Activated naive CD8-positive, alpha-beta T cell treated with anti-CD3 and anti-CD28 coated beads, Interleukin-2, amount 10 ng/mL, durations not matched to agents 7 days and 5 days (primary cell): ENCODE results near the gene ARRDC4. TPM values are rescaled to one million over a fixed set of nuclear protein-coding genes. Genes with fewer than 3 reads are reported as not detected.

Source experiments
- ATAC-seq: fragments of 150-1000 bp; cut with Tn5 transposase; one replicate; pipeline ENCODE4 v1.10.0; 2021; ENCODE audit warnings: low read depth, moderate library complexity
- POLR2A ChIA-PET: fragments of 350-600 bp; sonication (Branson Sonifier 250); formaldehyde crosslinking; loops from one replicate; lab custom pipeline; 2021; ENCODE audit warnings: antibody characterized with exemption; lab: Charles Lee
- DNase-seq: peaks from one replicate; pipeline ENCODE4 v3.0.0; 2021
- H3K27ac Mint-ChIP-seq: one replicate; pipeline ENCODE4 v1.8.0; 2022; ENCODE audit warnings: mild to moderate bottlenecking, mixed read lengths
- H3K27me3 Mint-ChIP-seq: one replicate; pipeline ENCODE4 v1.8.0; 2022; ENCODE audit warnings: mild to moderate bottlenecking, moderate library complexity, mixed read lengths
- H3K36me3 Mint-ChIP-seq: one replicate; pipeline ENCODE4 v1.8.0; 2021; ENCODE audit warnings: mild to moderate bottlenecking, mixed read lengths
- H3K4me1 Mint-ChIP-seq: one replicate; pipeline ENCODE4 v1.8.0; 2021; ENCODE audit warnings: mixed read lengths
- H3K4me3 Mint-ChIP-seq: one replicate; pipeline ENCODE4 v1.8.0; 2022; ENCODE audit warnings: mild to moderate bottlenecking, moderate library complexity, mixed read lengths
- H3K9me3 Mint-ChIP-seq: one replicate; pipeline ENCODE4 v1.8.0; 2021; ENCODE audit warnings: mixed read lengths
- total RNA-seq, 2 experiments: library from RNA; stranded (reverse); gene quantifications; one replicate each; pipeline ENCODE4 v1.2.3, GENCODE V29; 2021

ARRDC4 gene
- 1 to 10 TPM in 1 of 2 experiments, under 1 TPM in 1; 0.94 to 1.2 TPM for total RNA-seq

- DNase-seq, result peak; percentile 95
- H3K4me1 Mint-ChIP-seq, result peaks cover 13% of the 10 kb centered on the region
- peak; percentile 97 for ATAC-seq
- H3K27me3 Mint-ChIP-seq, result peaks cover 4% of the 10 kb centered on the region
- POLR2A ChIA-PET, result no interaction called here
- H3K9me3 Mint-ChIP-seq, result peaks cover 1% of the 10 kb centered on the region
- no peaks in the 10 kb centered on the region for H3K36me3 Mint-ChIP-seq
- H3K27ac Mint-ChIP-seq, result peak within 1 kb of the TSS; percentile 66
- peak within 1 kb of the TSS; percentile 74 for H3K4me3 Mint-ChIP-seq
Observed at GRCh38 chr15:97960364-97961066, at the start of gene ARRDC4. ARRDC4 (plus strand) TSS chr15:97960703; CDS start chr15:97960862, 159 bp downstream.

- Mint-ChIP-seq H3K36me3 (no peaks in the 10 kb centered on the region), H3K27ac (no peak overlapping the region), H3K27me3 (peaks cover 10% of the 10 kb centered on the region), H3K9me3 (no peaks in the 10 kb centered on the region), H3K4me1 (no peaks in the 10 kb centered on the region), H3K4me3 (no peak overlapping the region)
- ATAC-seq (no peak), DNase-seq (no peak)
- POLR2A ChIA-PET, result no interaction called here
Observed at GRCh38 chr15:97914711-97915110, 45.8 kb upstream of the ARRDC4 start.

GRCh38 chr15:97915261-97915660, 45.2 kb upstream of the ARRDC4 start:
- Mint-ChIP-seq H3K27ac (no peak overlapping the region), H3K9me3 (no peaks in the 10 kb centered on the region), H3K36me3 (no peaks in the 10 kb centered on the region), H3K4me1 (no peaks in the 10 kb centered on the region), H3K27me3 (peaks cover 10% of the 10 kb centered on the region), H3K4me3 (no peak overlapping the region)
- ATAC-seq (no peak), DNase-seq (no peak)
- POLR2A ChIA-PET, result no interaction called here

GRCh38 chr15:97921296-97921865, 39.1 kb upstream of the ARRDC4 start:
- no peaks in the 10 kb centered on the region for H3K4me1 Mint-ChIP-seq

GRCh38 chr15:97929456-97930229, 30.9 kb upstream of the ARRDC4 start:
- H3K4me3 Mint-ChIP-seq, result no peak overlapping the region
- H3K36me3 Mint-ChIP-seq, result no peaks in the 10 kb centered on the region
- ATAC-seq (no peak), DNase-seq (no peak)
- no peak overlapping the region for H3K27ac Mint-ChIP-seq
- POLR2A ChIA-PET, result no interaction called here
- H3K4me1 Mint-ChIP-seq, result no peaks in the 10 kb centered on the region
- H3K9me3 Mint-ChIP-seq, result peaks cover 5% of the 10 kb centered on the region
- H3K27me3 Mint-ChIP-seq, result no peaks in the 10 kb centered on the region

More at GRCh38 chr15:97921296-97921865, 39.1 kb upstream of the ARRDC4 start:
- H3K36me3 Mint-ChIP-seq, result no peaks in the 10 kb centered on the region
- no peak for ATAC-seq
- H3K9me3 Mint-ChIP-seq, result peaks cover 2% of the 10 kb centered on the region
- H3K4me3 Mint-ChIP-seq, result no peak overlapping the region
- no peak overlapping the region for H3K27ac Mint-ChIP-seq
- no peaks in the 10 kb centered on the region for H3K27me3 Mint-ChIP-seq
- DNase-seq, result no peak
- POLR2A ChIA-PET, result no interaction called here

GRCh38 chr15:97930230-97930629, 30.3 kb upstream of the ARRDC4 start:
- Mint-ChIP-seq H3K27ac (no peak overlapping the region), H3K9me3 (peaks cover 5% of the 10 kb centered on the region), H3K4me3 (no peak overlapping the region), H3K36me3 (no peaks in the 10 kb centered on the region), H3K4me1 (no peaks in the 10 kb centered on the region), H3K27me3 (no peaks in the 10 kb centered on the region)
- ATAC-seq (no peak), DNase-seq (no peak)
- POLR2A ChIA-PET, result no interaction called here

GRCh38 chr15:97931314-97931713, 29.2 kb upstream of the ARRDC4 start:
- DNase-seq, result no peak
- POLR2A ChIA-PET, result no interaction called here
- no peaks in the 10 kb centered on the region for H3K27me3 Mint-ChIP-seq
- no peak for ATAC-seq
- H3K4me3 Mint-ChIP-seq, result no peak overlapping the region
- H3K9me3 Mint-ChIP-seq, result peaks cover 5% of the 10 kb centered on the region
- H3K4me1 Mint-ChIP-seq, result no peaks in the 10 kb centered on the region
- H3K36me3 Mint-ChIP-seq, result no peaks in the 10 kb centered on the region
- H3K27ac Mint-ChIP-seq, result no peak overlapping the region

- no peak overlapping the region for H3K4me3 Mint-ChIP-seq
- no peaks in the 10 kb centered on the region for H3K4me1 Mint-ChIP-seq
- no peaks in the 10 kb centered on the region for H3K36me3 Mint-ChIP-seq
- DNase-seq, result no peak
- peaks cover 5% of the 10 kb centered on the region for H3K9me3 Mint-ChIP-seq
- ATAC-seq, result no peak
- no peaks in the 10 kb centered on the region for H3K27me3 Mint-ChIP-seq
- H3K27ac Mint-ChIP-seq, result no peak overlapping the region
- POLR2A ChIA-PET, result no interaction called here
Observed at GRCh38 chr15:97933589-97933988, 26.9 kb upstream of the ARRDC4 start.

- no peak for DNase-seq
- H3K27ac Mint-ChIP-seq, result no peak overlapping the region
- H3K4me1 Mint-ChIP-seq, result no peaks in the 10 kb centered on the region
- POLR2A ChIA-PET, result no interaction called here
- no peaks in the 10 kb centered on the region for H3K27me3 Mint-ChIP-seq
- no peaks in the 10 kb centered on the region for H3K9me3 Mint-ChIP-seq
- no peak for ATAC-seq
- H3K4me3 Mint-ChIP-seq, result no peak overlapping the region
- H3K36me3 Mint-ChIP-seq, result no peaks in the 10 kb centered on the region
Observed at GRCh38 chr15:97940993-97941392, 19.5 kb upstream of the ARRDC4 start.

- H3K4me3 Mint-ChIP-seq, result no peak overlapping the region
- no peak overlapping the region for H3K27ac Mint-ChIP-seq
- H3K27me3 Mint-ChIP-seq, result no peaks in the 10 kb centered on the region
- no peak for ATAC-seq
- H3K4me1 Mint-ChIP-seq, result no peaks in the 10 kb centered on the region
- no peak for DNase-seq
- no peaks in the 10 kb centered on the region for H3K9me3 Mint-ChIP-seq
- POLR2A ChIA-PET, result no interaction called here
- H3K36me3 Mint-ChIP-seq, result no peaks in the 10 kb centered on the region
Observed at GRCh38 chr15:97941572-97941971, 18.9 kb upstream of the ARRDC4 start.

GRCh38 chr15:97944724-97945123, 15.8 kb upstream of the ARRDC4 start:
- no peaks in the 10 kb centered on the region for H3K27me3 Mint-ChIP-seq
- H3K36me3 Mint-ChIP-seq, result no peaks in the 10 kb centered on the region
- ATAC-seq (no peak), DNase-seq (no peak)
- H3K9me3 Mint-ChIP-seq, result no peaks in the 10 kb centered on the region
- H3K27ac Mint-ChIP-seq, result no peak overlapping the region
- no peaks in the 10 kb centered on the region for H3K4me1 Mint-ChIP-seq
- POLR2A ChIA-PET, result interaction anchor here (0.6 kb wide), 1 partner anchor 538 kb away, joined by 4 read pairs; no protein-coding TSS in a partner anchor
- no peak overlapping the region for H3K4me3 Mint-ChIP-seq

GRCh38 chr15:97947465-97948260, 12.8 kb upstream of the ARRDC4 start:
- no peak for ATAC-seq
- Mint-ChIP-seq H3K27me3 (no peaks in the 10 kb centered on the region), H3K27ac (no peak overlapping the region), H3K36me3 (no peaks in the 10 kb centered on the region), H3K4me3 (no peak overlapping the region), H3K4me1 (no peaks in the 10 kb centered on the region), H3K9me3 (no peaks in the 10 kb centered on the region)
- POLR2A ChIA-PET, result no interaction called here
- no peak for DNase-seq

GRCh38 chr15:97953254-97953653, 7.2 kb upstream of the ARRDC4 start:
- Mint-ChIP-seq H3K27me3 (no peaks in the 10 kb centered on the region), H3K4me1 (no peaks in the 10 kb centered on the region), H3K4me3 (no peak overlapping the region), H3K36me3 (no peaks in the 10 kb centered on the region), H3K27ac (no peak overlapping the region), H3K9me3 (peaks cover 1% of the 10 kb centered on the region)
- DNase-seq (no peak), ATAC-seq (no peak)
- POLR2A ChIA-PET, result no interaction called here
